ENCODE measurements around the gene RPTOR.

DNA sequence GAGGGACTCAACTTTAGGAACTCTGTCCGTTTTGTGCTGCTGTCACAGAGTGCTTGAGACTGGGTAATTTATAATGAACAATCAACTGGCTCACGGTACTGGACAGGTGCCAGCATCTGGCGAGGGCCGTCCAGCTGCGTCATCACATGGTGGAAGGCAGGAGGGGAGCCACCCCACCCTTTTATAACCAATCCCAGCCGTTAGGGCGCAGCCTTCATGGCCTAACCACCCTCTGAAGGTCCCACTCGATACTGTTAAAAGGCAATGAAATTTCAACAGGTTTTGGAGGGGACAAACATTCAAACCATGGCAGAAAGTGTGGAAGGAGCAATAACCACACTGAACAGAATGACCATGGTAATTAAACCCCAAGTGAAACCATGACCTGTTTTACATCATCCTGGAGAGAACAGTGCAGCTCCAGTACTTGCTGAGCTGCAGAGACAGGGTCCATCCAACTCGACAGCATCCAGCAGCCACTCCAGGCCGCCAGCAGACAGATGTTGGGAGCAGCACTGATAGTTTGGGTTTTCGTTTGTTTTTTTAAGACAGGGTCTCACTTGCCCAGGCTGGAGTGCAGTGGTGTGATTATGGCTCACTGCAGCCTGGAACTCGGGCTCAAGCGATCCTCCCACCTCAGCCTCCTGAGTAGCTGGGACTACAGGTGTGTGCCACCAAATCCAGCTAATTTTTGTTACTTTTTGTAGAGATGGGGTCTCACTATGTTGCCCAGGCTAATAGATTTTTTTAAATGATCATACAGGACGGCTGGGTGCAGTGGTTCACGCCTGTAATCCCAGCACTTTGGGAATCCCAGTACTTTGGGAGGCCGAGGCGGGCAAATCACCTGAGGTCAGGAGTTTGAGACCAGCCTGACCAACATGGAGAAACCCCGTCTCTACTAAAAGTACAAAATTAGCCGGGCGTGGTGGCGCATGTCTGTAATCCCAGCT, 458.0 kb downstream of the RPTOR start:
- TF ChIP-seq, protein P1, sequence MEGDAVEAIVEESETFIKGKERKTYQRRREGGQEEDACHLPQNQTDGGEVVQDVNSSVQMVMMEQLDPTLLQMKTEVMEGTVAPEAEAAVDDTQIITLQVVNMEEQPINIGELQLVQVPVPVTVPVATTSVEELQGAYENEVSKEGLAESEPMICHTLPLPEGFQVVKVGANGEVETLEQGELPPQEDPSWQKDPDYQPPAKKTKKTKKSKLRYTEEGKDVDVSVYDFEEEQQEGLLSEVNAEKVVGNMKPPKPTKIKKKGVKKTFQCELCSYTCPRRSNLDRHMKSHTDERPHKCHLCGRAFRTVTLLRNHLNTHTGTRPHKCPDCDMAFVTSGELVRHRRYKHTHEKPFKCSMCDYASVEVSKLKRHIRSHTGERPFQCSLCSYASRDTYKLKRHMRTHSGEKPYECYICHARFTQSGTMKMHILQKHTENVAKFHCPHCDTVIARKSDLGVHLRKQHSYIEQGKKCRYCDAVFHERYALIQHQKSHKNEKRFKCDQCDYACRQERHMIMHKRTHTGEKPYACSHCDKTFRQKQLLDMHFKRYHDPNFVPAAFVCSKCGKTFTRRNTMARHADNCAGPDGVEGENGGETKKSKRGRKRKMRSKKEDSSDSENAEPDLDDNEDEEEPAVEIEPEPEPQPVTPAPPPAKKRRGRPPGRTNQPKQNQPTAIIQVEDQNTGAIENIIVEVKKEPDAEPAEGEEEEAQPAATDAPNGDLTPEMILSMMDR (IDR thresholded peaks at IDR 0.05; ENCODE audit: low read depth, low read length), result no peak
- no peak for TF ChIP-seq EZH2phosphoT487 (IDR thresholded peaks at IDR 0.05; ENCODE audit: low read depth)
